Measurements from ENCODE around the gene KIF26B. TPM values are rescaled to one million over a fixed set of nuclear protein-coding genes. Genes with fewer than 3 reads are reported as not detected.

KIF26B gene
- total RNA-seq, 1 donor from 2014 or later, result 1.0 TPM

DNA sequence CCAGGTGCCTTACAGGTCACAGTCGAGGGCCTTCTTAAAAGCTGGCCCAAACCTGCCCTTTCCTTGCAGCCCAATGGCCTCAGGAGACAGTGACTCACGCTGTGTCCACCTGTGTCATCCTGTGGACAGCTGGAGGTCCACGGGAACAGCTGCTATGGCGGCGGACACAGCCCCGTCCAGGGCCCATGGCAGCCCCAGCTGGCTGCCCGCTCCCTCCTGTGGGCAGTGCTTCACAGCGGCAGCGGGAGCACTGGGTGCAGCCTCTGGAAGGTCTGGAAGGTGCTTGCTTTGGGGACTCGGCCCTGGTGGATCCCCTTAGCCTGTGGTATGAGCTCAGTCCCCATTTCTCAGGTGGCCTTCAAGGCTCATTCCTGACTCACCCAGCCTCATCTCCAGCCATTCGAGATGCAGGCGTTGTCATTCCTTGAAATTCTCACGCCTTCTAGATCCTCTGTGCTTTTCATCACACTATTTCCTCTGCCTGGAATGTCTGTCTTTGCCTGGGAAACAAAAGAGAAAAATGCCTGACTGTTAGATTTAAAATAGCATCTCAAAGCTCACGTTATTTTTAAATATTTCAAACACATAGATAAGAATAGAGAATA is 86.8 kb downstream of the KIF26B start:
- no peak for DNase-seq

DNA sequence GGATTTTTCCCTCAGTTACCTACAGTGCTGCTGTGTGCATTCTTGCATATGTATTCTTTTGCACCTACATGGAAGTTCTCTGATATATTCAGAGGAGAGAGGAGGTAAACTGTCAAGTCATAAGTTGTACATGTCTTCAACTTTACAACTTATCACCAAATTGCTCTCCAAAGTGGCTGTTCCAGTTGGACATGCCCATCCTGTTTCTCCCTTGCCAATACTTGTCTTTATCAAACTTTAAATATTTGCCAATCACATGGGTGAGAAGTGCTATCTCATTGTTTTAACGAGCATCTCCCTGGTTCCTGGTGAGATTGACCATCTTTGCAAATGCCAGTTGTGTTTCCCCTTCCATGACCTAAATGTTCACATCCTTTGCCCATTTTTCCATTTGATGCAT is 88.2 kb downstream of the KIF26B start:
- no peak for DNase-seq

DNA sequence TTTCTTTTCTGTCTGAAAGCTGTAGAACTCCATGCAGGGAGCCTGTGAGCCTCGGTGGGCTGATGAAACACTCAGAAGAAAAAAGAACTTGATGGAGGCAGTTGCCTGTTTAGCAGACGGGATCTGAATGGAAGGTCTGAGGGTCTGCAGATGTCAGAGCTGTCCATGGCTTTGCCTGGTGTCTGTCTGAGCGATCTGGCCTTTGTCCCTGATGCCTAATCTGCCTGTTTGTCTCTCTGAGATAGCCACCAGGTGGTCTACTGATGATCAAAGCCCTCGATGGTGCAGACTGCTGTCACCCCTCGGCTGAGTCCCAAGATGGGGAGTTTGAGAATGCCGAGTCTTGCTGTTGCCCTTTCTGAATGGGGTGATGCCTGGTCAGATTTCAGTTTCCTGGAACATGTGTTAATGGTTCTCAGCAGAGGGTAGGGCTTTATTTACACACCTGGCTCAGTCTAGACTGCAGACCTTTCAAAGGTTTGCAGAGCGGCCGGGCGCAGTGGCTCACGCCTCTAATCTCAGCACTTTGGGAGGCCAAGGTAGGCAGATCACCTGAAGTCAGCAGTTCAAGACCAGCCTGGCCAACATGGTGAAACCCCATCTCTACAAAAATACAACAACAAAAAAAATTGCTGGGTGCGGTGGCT is 90.4 kb downstream of the KIF26B start:
- no peak for DNase-seq

DNA sequence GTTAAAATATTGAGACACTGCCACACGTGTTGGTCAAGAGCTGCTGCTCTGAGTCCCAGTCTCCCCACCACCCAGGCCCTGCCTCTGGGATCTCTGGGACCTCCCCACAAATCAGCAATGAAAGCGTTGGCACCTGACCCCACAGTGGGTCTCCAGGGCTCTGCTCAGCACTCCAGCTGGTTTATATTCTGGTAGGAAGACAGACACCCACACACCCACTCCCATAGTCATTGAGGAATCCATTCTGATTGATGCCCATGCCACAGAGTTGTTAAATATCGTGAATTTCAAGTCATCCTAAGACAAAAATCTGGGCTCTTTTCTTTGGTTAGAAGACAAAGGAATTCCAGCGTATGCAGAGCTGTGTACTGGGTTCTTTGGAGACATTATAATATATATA is 91.6 kb downstream of the KIF26B start:
- DNase-seq, result no peak

DNA sequence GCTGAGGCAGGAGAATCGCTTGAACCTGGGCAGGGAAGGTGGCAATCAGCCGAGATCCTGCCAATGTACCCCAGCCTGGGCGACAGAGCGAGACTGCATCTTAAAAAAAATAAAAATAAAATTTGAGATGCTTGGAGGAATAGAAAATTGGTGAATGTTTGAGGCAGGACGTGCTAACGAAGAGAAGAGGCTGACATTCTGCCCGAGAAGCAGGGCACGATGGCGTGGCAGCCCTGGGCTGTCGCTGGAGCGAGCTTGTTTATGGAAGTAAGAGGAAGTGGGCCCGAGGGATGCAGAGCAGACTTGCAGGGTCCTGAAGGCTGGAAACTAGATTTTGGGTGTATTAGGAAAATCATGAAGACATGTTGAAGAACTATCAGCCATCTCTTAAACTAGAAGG is 92.6 kb downstream of the KIF26B start:
- DNase-seq, result no peak

GRCh38 chr1:245247801-245248200 is 93.0 kb downstream of the KIF26B start:
- DNase-seq, result no peak

DNA sequence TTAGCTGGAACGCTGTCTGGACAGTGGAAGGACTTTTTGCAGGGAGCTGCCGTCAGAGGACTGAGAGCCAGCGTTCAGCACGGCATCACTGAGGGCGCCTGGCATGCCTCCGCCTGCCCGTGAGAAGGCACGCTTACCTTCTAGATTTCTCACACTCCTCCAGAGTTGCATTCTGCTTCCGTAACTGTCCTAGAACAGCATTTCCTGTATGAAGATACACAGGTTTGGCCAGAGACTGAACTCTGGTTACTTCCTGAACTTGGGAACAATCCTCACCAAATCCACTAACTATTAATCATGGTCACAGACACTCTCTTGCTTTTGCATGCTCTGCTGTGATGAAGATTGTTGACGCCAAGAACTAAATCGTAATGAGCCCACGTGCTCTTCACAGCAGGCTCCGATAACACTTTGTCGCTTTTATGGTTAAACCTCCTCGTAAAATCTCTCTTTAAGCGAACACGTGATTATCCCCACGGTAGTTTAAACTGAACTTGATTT is 93.5 kb downstream of the KIF26B start:
- DNase-seq, result no peak

DNA sequence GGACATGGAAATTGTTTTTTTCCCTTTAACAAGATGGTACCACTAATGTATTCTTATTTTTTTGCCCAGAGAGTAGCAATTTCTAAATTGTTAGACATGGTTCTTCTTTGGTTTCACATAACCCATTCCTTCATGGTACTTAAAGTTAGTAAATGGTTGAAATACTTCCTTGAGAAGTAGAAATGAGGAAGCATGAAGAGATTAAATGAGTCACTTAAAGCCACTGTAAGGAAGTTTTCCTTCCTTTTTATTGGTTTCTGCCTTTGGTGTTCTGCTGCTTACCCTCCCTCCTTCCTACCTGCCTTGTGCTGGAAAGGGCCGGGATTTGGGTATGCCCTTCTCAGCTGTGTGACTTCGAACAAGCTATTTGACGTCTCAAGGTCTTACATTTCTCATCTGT is 101.0 kb downstream of the KIF26B start:
- no peak for DNase-seq

DNA sequence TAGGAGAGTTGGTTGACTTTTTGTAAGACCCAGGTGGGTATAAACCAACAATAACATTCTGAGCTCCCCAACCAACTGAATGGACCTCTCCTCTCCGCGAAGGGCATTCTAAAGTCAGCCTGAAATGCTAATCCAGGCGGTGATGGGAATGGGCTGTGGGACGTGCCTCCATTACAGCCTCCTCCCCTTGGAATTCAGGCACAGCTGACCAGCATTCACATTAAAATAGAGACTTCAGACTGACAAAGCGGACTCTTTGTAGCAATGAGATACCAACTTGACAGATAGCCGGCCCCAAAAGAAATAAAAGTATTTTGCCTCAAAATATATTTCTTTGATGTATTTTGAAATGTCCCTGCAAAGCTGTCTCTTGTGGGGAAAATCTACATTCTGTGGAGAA is 101.7 kb downstream of the KIF26B start:
- DNase-seq, result no peak

DNA sequence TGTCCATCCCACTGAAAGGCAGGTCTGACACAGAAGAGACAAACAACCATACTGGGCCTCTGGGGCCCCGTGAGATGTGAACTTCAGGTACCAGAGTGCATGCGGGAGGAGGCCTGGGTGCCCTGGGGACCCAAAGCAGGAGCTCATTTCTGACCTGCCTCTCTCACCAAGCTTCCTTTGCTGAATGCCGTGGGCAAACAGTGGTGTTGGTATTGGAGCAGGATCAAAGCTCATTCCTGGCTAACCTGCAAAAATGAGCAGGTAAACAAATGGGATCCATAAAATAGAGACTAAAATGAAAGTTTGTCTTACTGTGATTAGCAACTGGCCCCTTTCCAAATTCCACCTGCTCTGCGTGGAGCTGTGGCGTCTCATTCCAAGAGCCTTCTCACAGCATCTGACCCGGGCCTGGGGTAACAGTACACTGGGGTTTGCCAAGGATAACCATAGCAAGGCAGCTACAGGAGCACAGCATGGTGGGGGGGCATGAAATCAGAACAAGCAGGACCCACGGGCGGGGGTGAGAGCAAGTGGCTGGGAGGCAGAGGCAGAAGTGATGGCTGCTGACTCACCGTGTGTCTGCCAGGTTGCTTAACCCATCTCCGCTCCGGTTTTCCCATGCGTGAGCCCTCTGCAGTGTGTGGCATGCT is 103.6 kb downstream of the KIF26B start:
- DNase-seq, result no peak

DNA sequence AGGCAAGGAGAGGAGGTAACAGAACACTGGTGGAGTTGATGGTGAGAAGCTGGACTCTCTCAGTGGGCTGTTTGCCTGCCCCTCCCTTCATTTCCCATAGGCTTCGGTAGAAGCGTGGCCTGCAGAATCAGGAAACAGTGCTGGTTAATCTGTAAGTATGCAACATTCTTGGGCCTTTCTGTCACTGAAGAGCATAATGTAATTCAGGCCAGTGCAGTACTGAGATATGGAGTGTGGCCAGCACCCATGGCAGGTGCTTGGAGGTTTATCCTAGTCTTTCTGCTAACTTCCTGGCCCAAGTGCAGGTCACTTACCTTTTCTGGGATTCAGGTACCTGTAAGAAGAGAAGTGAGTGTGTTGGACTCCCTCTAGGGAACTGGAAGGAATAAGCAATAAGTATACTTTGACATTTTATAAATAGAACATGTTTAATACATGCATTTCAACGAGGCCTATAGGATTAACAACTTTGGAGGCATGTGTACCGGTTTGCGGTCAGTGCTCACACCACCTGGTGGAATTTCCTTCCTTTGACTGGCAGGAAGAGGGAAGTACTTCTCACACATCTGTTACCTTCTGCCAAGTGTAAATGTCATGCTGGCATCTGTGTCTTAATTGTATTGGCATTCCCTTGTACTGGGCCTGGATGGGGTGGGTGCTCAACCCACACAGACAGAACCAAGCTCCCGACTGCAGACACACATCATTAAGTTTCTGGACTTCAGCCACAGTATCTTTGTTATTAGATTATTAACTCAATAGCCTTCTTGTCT is 105.5 kb downstream of the KIF26B start:
- DNase-seq, result no peak

DNA sequence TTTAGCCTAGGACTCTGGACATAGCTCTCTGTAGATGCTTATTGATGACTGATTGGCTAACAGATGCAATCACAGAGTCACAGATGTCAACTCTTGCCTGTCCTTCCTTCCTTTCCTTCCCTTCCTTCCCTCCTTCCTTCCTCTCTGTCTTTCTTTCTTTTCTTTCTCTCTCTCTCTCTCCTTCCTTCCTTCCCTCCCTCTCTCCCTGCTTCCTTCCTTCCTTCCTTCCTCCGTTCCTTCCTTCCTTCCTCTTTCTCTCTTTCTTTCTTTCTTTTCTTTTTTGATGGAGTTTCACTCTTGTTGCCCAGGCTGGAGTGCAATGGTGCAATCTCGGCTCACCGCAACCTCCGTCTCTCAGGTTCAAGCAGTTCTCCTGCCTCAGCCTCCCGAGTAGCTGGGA is 106.1 kb downstream of the KIF26B start:
- no peak for DNase-seq

GRCh38 chr1:245261786-245262185 is 107.0 kb downstream of the KIF26B start:
- DNase-seq, result no peak

- DNase-seq, result no peak
Measured at GRCh38 chr1:245263529-245264095, 108.8 kb downstream of the KIF26B start.

GRCh38 chr1:245264226-245264625 is 109.4 kb downstream of the KIF26B start:
- DNase-seq, result no peak

DNA sequence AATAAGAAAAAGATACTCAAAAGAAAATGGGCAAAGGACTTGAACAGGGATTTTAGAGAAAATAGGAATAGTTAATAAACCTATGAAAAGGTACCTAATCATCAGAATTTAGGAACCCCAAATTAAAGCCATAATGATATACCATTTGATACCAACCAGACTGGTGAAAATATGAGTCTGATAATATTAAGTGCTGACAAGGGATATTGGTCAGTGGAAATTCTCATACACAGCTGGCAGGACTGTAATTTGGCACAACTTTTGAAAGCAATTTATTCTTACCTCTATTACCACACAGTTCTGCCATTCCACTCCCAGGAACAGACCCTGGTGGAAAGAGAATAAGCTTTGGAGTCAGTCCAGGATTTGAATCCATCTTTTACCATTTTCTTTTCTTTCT is 111.3 kb downstream of the KIF26B start:
- no peak for DNase-seq

DNA sequence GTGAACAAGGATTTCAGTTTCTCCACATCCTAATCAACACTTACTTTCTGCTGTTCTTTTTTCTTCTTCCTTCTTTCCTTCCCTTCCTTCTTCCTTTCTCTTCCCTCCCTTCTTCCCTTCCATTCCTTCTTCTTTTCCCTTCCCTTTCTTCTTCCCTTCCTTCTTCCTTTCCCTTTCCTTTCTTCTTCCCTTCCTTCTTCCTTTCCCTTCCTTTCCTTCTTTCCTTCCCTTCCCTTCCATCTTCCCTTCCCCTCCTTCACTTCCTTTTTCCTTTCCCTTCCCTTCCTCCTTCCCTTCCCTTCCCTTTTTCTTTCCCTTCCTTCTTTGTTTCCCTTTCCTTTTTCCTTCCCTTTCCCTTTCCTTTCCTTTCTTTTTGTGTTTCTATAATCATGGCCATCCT is 115.3 kb downstream of the KIF26B start:
- no peak for DNase-seq

DNA sequence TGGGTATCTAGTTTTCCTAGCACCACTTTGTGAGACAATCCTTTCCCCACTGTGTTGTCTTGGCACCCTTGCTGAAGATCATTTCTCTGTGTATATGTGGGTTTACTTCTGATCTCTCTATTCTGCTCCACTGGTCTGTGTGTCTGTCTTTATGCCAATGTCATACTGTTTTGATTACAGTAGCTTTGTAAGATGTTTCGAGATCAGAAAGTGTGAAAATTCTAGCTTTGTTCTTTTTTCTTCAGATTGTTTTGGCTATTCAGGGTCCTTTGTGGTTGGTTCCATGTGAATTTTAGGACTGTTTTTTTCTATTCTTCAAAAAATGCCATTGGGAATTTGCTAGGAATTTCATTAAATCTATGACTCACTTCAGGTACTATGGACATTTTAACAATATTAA is 116.2 kb downstream of the KIF26B start:
- no peak for DNase-seq

- DNase-seq, result no peak
Measured at GRCh38 chr1:245272676-245273075, 117.9 kb downstream of the KIF26B start.

DNA sequence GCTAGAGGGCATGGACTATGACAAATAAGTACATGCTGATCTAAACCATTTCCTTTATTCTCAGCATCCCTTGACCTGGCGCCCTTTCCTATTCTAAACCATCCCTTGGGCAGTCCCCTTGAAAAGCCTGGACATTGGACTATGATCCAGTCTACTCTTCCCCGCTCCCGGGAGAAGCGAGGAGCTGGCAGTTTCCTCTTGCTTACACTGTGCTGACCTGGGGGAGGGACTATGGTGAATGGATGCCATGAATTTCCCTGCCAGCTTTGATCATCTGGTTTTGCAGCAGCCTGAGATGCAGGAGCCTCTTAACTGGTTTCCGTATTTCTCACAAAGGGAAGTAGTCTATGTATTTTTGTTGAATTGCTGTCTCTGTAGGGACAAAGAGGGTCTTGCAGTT is 121.7 kb downstream of the KIF26B start:
- no peak for DNase-seq

- no peak for DNase-seq
Measured at GRCh38 chr1:245277276-245277675, 122.5 kb downstream of the KIF26B start.

GRCh38 chr1:245278846-245279245 is 124.1 kb downstream of the KIF26B start:
- no peak for DNase-seq

- no peak for DNase-seq
Measured at GRCh38 chr1:245279346-245279745, 124.6 kb downstream of the KIF26B start.
